H54 (cell line): ENCODE results near the gene FHAD1.

Experiments used
- DNase-seq: peaks from one replicate; pipeline ENCODE4 v3.0.0; 2011; ENCODE audit warnings: low spot score, mixed read lengths; ENCODE audit not compliant: insufficient read length
- FAIRE-seq: peaks from 3 replicates; lab custom pipeline; 2011; peaks lifted over from hg19 to GRCh38; lab: Jason Lieb, UNC
- POLR2A ChIP-seq: IDR thresholded peaks from 2 replicates; pipeline ENCODE4 v1.6.1; 2011; ENCODE audit warnings: low read depth, mild to moderate bottlenecking, low read length

FHAD1 gene

DNA sequence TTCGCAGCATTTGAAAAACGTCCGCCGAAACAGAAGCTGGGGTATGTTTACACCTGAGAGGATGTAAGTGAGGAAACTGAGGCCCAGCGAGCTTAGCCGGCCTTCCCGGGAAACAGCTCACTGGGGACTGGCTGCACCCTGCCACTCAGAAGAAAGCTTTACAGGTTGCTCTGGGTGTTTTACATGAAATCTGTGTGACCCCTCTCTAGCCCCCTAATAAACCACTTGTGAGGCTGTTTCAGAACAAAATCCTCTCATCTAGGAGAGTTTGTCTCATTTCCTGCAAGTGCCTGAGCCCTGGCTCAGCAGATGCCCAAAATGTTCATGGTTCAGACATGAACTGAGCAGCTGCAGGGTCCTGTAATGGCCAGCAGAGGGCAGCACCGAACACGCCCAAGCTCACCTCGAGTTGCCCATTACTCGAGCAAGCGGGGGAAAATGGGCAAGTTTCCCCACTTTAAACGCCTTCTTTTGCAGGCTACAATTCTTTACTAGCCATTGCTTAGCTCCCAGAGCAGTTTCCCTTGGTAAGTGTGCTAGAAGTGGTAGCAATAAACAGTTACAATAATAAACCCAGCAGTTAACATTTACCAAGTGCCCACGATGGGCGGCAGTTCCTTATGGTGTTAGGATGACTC, 76.4 kb downstream of the FHAD1 start:
- peak; percentile 30 for DNase-seq
- peak; percentile 78 for FAIRE-seq
- TF ChIP-seq POLR2A = no peak

DNA sequence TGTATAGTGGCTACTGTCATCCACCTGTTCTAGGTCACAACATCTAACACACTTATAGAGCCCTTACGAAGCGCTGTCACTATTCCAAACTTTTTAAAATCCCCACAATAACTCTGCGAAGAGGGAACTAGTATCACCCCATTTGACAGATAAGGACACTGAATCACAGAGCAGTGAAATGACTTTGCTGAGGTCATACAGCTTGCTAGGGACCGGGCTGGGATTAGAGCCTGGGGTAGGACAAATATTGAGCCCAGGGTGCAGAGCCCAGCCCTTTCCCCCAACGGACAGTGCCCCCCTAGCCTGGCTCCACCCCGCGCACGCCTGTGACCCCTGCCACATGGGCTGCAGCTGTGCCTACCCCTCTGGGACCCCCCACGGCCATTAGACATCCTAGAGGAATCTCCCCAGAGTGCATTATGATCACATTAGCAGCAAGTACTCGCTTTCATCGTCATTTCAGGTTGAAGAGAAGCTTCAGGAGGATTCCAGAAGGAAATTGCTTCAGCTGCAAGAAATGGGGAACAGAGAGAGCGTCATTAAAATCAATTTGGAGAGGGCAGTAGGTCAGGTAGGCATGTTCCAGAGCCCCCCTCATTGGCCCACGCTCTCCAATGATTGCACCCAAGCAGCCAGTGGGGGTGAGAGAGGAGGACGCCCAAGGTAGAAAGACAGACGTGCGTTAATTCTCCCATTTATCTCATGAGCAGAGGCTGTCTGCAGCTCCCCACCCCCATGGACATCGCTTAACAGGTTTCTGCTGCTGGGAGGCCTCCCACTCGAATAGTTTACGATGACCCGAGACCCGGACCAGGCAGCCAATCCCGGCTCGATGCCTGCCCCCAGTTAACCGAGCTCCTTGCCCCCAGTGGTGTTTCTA, 77.2 kb downstream of the FHAD1 start:
- no peak for TF ChIP-seq POLR2A
- DNase-seq = no peak
- no peak for FAIRE-seq

GRCh38 chr1:15324869-15325335, 77.9 kb downstream of the FHAD1 start:
- DNase-seq = no peak
- FAIRE-seq = no peak
- no peak for TF ChIP-seq POLR2A

DNA sequence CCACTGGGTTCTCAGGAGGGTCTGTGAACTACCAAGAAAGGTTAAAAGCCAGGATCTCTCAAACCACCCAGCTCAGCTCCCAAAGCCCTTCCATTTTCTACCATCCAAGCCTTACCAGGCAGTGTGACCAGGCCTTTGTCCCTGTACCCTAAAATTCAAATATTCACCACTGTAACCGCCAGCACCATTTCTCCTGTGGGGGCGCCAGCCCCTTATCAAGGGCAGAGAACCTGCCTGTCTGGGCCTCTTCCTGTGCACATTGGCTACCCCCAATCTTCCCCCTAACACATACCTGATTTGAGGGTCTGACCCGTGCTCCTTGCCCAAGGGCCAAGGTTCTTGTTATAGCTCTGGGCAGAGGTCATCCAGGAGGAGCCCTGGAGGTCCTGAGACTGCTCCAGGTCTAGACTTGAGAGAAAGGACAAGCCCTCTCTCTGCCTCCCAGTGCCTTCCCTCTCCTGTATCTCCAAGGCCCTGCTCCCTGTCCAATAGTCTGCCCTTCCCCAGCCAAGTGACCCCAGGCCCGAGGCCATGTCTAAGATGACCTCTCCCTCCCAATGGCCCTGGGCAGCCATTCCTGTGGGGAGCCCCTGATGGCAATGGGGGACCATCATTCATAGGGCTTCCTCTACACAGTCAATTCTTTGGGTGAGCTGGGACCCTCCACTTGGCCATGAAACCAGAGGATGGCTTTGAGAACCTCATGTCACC, 78.5 kb downstream of the FHAD1 start:
- no peak for DNase-seq
- FAIRE-seq = no peak
- TF ChIP-seq POLR2A = no peak

DNA sequence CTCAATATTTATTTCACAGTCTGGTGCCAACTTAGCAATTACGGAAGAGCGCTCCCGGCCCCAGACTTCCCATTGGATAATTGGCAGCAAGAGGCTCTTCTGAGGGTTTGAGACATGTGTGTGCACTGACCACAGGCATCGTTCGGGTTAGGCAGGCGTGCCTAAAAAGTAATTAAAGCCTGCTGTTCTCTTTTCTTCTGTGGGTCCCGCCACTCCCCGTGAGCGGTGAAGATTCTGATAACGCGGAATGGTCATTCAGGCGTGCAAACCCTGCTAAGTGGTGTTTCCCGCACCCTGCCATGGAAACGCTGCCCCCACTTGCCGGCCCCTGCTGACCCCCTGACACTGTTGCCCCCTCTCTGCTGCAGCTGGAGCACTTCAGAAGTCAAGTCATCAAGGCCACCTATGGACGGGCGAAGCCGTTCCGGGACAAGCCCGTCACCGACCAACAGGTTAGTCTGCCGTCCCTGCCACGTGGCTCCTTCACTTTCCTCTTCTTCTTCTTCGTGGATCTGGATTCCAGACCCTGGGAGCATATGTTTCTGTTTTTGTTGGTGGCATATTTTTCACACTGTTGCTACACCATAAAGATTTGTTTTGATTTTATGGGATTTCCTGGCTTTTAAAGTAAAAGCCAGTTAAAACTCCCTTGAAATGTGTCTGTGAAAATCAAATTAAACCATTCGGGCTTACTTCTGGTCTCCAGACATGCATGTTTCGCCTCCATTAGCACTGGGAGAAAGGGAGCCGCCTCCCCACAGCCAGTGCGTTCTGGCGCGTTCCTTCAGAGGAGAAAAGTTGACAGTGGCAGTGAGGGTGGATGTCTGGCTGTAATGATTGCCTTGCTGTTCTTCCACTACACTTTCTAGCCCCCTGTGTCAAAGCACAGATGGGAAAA, 79.9 kb downstream of the FHAD1 start:
- DNase-seq (no peak), FAIRE-seq (no peak)
- no peak for TF ChIP-seq POLR2A

GRCh38 chr1:15328351-15329103, 81.5 kb downstream of the FHAD1 start:
- no peak for TF ChIP-seq POLR2A
- FAIRE-seq (no peak), DNase-seq (no peak)

GRCh38 chr1:15329104-15329820, 82.2 kb downstream of the FHAD1 start:
- DNase-seq (no peak), FAIRE-seq (no peak)
- TF ChIP-seq POLR2A = no peak

DNA sequence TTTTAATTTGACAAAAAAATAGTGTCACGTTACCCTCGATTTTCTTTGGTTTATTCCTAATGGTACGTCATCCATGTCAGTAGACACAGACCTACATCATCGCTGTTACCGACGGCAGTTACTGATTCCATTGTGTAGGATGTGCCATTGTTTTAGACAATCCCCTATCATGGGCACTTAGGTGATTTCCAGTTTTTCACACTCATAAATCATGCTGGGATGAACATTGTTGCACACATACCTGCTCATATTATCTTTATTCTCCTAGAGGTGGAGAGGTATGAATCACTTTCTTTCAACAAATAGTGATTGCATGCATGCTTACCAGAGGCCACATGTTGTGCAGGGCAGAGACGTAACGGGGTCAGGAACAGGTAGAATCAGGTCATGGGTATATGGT, 83.0 kb downstream of the FHAD1 start:
- FAIRE-seq (no peak), DNase-seq (no peak)
- no peak for TF ChIP-seq POLR2A

DNA sequence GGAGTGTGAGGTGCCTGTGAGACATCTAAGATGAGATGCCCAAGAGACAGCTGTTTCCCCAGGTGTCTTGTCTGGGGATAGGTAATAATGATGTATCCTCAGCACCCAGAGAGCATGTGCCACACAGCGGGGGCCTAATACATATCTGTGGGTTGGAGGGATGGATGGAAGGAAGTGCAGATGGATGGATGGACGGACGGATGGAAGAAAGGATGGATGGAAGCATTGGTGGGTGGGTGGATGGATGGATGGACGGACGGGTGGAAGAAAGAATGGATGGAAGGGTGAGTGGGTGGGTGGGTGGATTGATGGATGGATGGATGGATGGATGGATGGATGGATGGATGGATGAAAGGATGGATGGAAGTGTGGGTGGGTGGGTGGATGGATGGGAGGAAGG, 84.2 kb downstream of the FHAD1 start:
- FAIRE-seq = no peak
- TF ChIP-seq POLR2A = no peak
- DNase-seq = no peak

GRCh38 chr1:15331734-15332133, 84.7 kb downstream of the FHAD1 start:
- no peak for TF ChIP-seq POLR2A
- FAIRE-seq (no peak), DNase-seq (no peak)

- no peak for DNase-seq
- no peak for TF ChIP-seq POLR2A
- FAIRE-seq = no peak
These were observed 85.5 kb downstream of the FHAD1 start for GRCh38 chr1:15332525-15332924.
